GM12801 (cell line): ENCODE data around the gene C4orf51.

ENCODE experiments used
- CTCF ChIP-seq: IDR thresholded peaks from one replicate; pipeline ENCODE4 v1.5.1; 2011; ENCODE audit warnings: control low read depth; ENCODE audit not compliant: insufficient read length; ENCODE audit errors: extremely low read depth

The C4orf51 gene

GRCh38 chr4:145716200-145716599 is 36.3 kb downstream of the C4orf51 start:
- no peak for TF ChIP-seq CTCF

GRCh38 chr4:145716661-145717200 is 36.8 kb downstream of the C4orf51 start:
- no peak for TF ChIP-seq CTCF

GRCh38 chr4:145719752-145720624 is 40.0 kb downstream of the C4orf51 start:
- TF ChIP-seq CTCF, result no peak

GRCh38 chr4:145720656-145721055 is 40.7 kb downstream of the C4orf51 start:
- no peak for TF ChIP-seq CTCF

GRCh38 chr4:145722561-145722960 is 42.6 kb downstream of the C4orf51 start:
- TF ChIP-seq CTCF, result no peak

- no peak for TF ChIP-seq CTCF
These were observed 43.4 kb downstream of the C4orf51 start for GRCh38 chr4:145723336-145723735.

- no peak for TF ChIP-seq CTCF
These were observed 50.1 kb downstream of the C4orf51 start for GRCh38 chr4:145730026-145730425.
